ENCODE measurements around the gene PDIA3. TPM values are rescaled to one million over a fixed set of nuclear protein-coding genes. Genes with fewer than 3 reads are reported as not detected.
A peak's percentile ranks its signal among the peaks of the same experiment; 100 is the strongest.
"Not testable (repeated sequence)": the region's sequence is repeated elsewhere in the genome, so short reads cannot be mapped to it uniquely, and the experiment has no call there.

PDIA3 gene
- total RNA-seq, 1 donor from 2014 or later = 777 TPM

- Histone ChIP-seq H2AFZ (ENCODE audit: low read depth, low read length) (no peak overlapping the region), H3K79me2 (ENCODE audit: insufficient read depth, low read length) (no peaks in the 10 kb centered on the region), H3K27me3 (ENCODE audit: insufficient read depth, low read length) (no peaks in the 10 kb centered on the region), H3K4me1 (ENCODE audit: insufficient read depth, low read length) (no peaks in the 10 kb centered on the region), H3K4me3 (ENCODE audit: insufficient read depth, low read depth, low read length) (no peak overlapping the region), H3K27ac (ENCODE audit: low read depth, low read length) (no peak overlapping the region), H4K20me1 (ENCODE audit: insufficient read depth, low read length) (no peaks in the 10 kb centered on the region), H3K9ac (ENCODE audit: low read length) (no peak overlapping the region), H3K9me3 (ENCODE audit: insufficient read depth, low read depth, low read length) (no peaks in the 10 kb centered on the region), H3K36me3 (ENCODE audit: insufficient read depth, low read length) (no peaks in the 10 kb centered on the region), H3K4me2 (ENCODE audit: low read length) (no peak overlapping the region)
- Mint-ChIP-seq H3K4me3 (ENCODE audit: unreplicated experiment) (no peak overlapping the region), H3K9me3 (ENCODE audit: unreplicated experiment) (peaks cover 2% of the 10 kb centered on the region), H3K36me3 (ENCODE audit: low read depth, unreplicated experiment) (no peaks in the 10 kb centered on the region), H3K27ac (ENCODE audit: unreplicated experiment) (no peak overlapping the region), H3K4me1 (ENCODE audit: low read depth, unreplicated experiment) (no peaks in the 10 kb centered on the region), H3K27me3 (ENCODE audit: low read depth, unreplicated experiment) (peaks cover 4% of the 10 kb centered on the region)
- DNase-seq (ENCODE audit: low read depth) = no peak
- TF ChIP-seq CTCF (IDR thresholded peaks at IDR 0.05; ENCODE audit: insufficient read depth, low read depth, low read length) (no peak), EZH2 (IDR thresholded peaks at IDR 0.05; ENCODE audit: insufficient read depth, low read length) (no peak)
- no peak for FAIRE-seq
Measured at GRCh38 chr15:43735416-43735815, 10.8 kb upstream of the PDIA3 start.

DNA sequence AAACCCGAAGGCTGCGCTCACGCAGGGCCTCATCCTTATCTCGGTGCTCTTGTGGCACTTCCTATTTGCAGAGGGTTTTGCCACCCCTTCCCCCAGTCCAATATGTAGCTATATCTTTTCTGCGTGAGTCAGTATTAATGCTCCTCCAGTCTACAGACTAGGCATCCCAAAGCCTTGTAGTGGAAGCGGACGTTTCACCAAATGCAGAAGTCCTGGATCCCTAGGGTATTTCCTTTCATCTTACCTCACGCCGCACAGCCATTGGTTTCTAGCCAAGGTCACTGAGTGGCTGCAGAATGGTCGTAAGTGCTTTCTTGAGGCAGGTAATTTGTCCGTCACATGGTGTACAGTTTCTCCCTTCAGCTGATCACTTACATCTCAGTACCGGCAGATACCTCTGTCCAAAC is 668 bp downstream of the PDIA3 start:
- H3K27ac Mint-ChIP-seq (ENCODE audit: unreplicated experiment) = peak overlapping the region; percentile 98
- H4K20me1 ChIP-seq (ENCODE audit: insufficient read depth, low read length) = peaks cover 50% of the 10 kb centered on the region
- H3K4me3 ChIP-seq (ENCODE audit: insufficient read depth, low read depth, low read length) = peak overlapping the region; percentile 70
- peak; percentile 36 for DNase-seq (ENCODE audit: low read depth)
- not testable (repeated sequence) for H3K36me3 ChIP-seq (ENCODE audit: insufficient read depth, low read length); FAIRE-seq; H3K9me3 ChIP-seq (ENCODE audit: insufficient read depth, low read depth, low read length); H3K36me3 Mint-ChIP-seq (ENCODE audit: low read depth, unreplicated experiment); H3K27me3 ChIP-seq (ENCODE audit: insufficient read depth, low read length); H3K27me3 Mint-ChIP-seq (ENCODE audit: low read depth, unreplicated experiment); H3K9me3 Mint-ChIP-seq (ENCODE audit: unreplicated experiment); H3K4me1 Mint-ChIP-seq (ENCODE audit: low read depth, unreplicated experiment)
- H3K4me3 Mint-ChIP-seq (ENCODE audit: unreplicated experiment) = peak overlapping the region; percentile 97
- H3K4me2 ChIP-seq (ENCODE audit: low read length) = peak overlapping the region; percentile 86
- peak overlapping the region; percentile 56 for H2AFZ ChIP-seq (ENCODE audit: low read depth, low read length)
- peaks cover 58% of the 10 kb centered on the region for H3K79me2 ChIP-seq (ENCODE audit: insufficient read depth, low read length)
- peak overlapping the region; percentile 98 for H3K9ac ChIP-seq (ENCODE audit: low read length)
- peaks cover 16% of the 10 kb centered on the region for H3K4me1 ChIP-seq (ENCODE audit: insufficient read depth, low read length)
- H3K27ac ChIP-seq (ENCODE audit: low read depth, low read length) = peak overlapping the region; percentile 94

- peak overlapping the region; percentile 71 for H3K9ac ChIP-seq (ENCODE audit: low read length)
- no peaks in the 10 kb centered on the region for H3K27me3 ChIP-seq (ENCODE audit: insufficient read depth, low read length)
- FAIRE-seq = no peak
- peak overlapping the region; percentile 97 for H3K4me3 Mint-ChIP-seq (ENCODE audit: unreplicated experiment)
- peaks cover 73% of the 10 kb centered on the region for H3K79me2 ChIP-seq (ENCODE audit: insufficient read depth, low read length)
- H3K9me3 ChIP-seq (ENCODE audit: insufficient read depth, low read depth, low read length) = no peaks in the 10 kb centered on the region
- H3K4me3 ChIP-seq (ENCODE audit: insufficient read depth, low read depth, low read length) = peak overlapping the region; percentile 70
- H3K27ac Mint-ChIP-seq (ENCODE audit: unreplicated experiment) = no peak overlapping the region
- H3K27me3 Mint-ChIP-seq (ENCODE audit: low read depth, unreplicated experiment) = no peaks in the 10 kb centered on the region
- no peak overlapping the region for H2AFZ ChIP-seq (ENCODE audit: low read depth, low read length)
- peaks cover 14% of the 10 kb centered on the region for H3K4me1 Mint-ChIP-seq (ENCODE audit: low read depth, unreplicated experiment)
- H4K20me1 ChIP-seq (ENCODE audit: insufficient read depth, low read length) = peaks cover 64% of the 10 kb centered on the region
- peak overlapping the region; percentile 86 for H3K4me2 ChIP-seq (ENCODE audit: low read length)
- peaks cover 19% of the 10 kb centered on the region for H3K36me3 ChIP-seq (ENCODE audit: insufficient read depth, low read length)
- no peaks in the 10 kb centered on the region for H3K9me3 Mint-ChIP-seq (ENCODE audit: unreplicated experiment)
- DNase-seq (ENCODE audit: low read depth) = no peak
- TF ChIP-seq EZH2 (IDR thresholded peaks at IDR 0.05; ENCODE audit: insufficient read depth, low read length) (no peak), CTCF (IDR thresholded peaks at IDR 0.05; ENCODE audit: insufficient read depth, low read depth, low read length) (no peak)
- peaks cover 2% of the 10 kb centered on the region for H3K36me3 Mint-ChIP-seq (ENCODE audit: low read depth, unreplicated experiment)
- H3K4me1 ChIP-seq (ENCODE audit: insufficient read depth, low read length) = peaks cover 16% of the 10 kb centered on the region
- no peak overlapping the region for H3K27ac ChIP-seq (ENCODE audit: low read depth, low read length)
Measured at GRCh38 chr15:43748376-43748775, 2.1 kb downstream of the PDIA3 start.
